MM.1S (cell line): ENCODE measurements around the gene IRF3.

Source experiments
- CTCF ChIP-seq: fragments of 300-600 bp; sonication (generic); IDR thresholded peaks from 2 replicates; pipeline ENCODE4 v1.5.1; 2016; ENCODE audit warnings: antibody characterized with exemption, low read length, mixed read lengths
- EZH2phosphoT487 ChIP-seq: fragments of 300-600 bp; sonication (generic); IDR thresholded peaks from 2 replicates; pipeline ENCODE4 v1.6.1; 2018; ENCODE audit warnings: antibody characterized with exemption, low read length

GRCh38 chr19:49615861-49616260 is 49.8 kb downstream of the IRF3 start:
- TF ChIP-seq CTCF (no peak), EZH2phosphoT487 (no peak)
